Activated T-helper 9 cell treated with anti-CD3 and anti-CD28 coated beads, Interleukin-2, amount 50 U/mL, for 16 hours (primary cell): ENCODE results near the gene AKIRIN2.
A peak's percentile ranks its signal among the peaks of the same experiment; 100 is the strongest.

Experiments
- DNase-seq: peaks from one replicate; pipeline ENCODE4 v3.0.0-alpha.2; 2020; ENCODE audit warnings: low read depth

AKIRIN2 gene

DNA sequence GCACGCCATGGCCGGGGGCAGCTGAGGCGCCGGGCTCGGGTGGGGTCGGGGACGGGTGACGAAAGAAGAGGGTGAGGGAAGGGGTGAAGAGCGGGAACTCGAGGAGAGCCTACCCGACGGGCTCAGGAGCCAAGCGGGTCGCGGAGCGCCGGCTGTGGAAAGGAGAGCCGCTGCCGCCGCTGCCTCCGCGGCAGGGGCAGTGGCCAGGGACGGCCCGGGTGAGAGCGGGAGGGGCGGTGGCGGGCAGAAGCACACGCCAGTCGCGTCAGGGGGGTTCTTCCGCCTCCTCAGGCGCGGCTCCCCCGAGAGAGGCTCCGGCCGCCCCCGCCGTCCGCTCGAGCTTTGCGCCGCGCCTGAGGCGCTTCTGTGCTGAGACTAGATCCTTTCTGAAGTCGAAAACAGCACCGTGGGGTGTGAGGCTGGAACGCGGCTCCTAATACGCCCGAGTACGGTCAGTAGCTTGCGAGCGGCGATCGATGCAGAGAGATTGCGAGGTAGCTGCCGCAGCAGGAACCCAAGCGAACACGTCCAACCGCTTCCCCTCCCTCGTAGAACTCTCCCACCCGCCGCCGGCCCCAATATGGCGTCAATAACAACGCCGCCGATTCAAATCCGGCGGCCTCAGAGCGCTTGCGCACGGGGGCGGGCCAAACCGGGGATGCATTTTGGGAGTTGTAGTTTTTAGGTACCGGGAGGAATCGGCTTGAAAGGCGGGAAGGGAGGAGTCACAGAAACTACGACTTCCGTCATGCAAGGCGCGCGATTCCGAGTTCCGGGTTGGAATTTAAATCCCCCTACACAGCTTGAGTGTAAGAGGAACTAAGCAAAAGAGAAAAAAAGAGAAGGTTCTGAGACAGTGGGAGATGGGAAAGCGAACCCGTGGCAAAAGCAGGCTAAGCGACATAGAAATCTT is at the start of gene AKIRIN2:
TSS of gene AKIRIN2 (minus strand) at position 558 of the 913 bp plus-strand sequence. CDS start at position 9, 549 bp downstream.
- peak; percentile 94 for DNase-seq

DNA sequence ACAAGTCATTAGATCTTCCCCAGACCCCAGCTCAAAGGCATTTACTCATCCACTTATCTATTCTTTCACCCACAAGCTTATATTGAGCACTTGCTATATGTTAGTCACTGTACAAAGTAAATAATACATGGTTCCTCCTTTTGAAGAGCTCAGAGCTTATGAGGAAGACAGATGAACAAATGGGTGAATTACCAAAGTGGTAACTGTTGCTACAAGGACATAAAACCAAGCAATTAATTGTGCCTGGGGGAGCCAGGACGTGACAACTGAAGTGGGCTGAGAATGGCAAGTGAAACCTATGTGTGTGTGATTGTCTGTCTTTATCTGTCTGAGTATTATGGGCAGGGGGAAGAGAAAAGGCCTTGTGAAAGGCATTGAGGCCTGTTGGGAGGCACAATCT is 45.6 kb upstream of the AKIRIN2 start:
- DNase-seq, result no peak

DNA sequence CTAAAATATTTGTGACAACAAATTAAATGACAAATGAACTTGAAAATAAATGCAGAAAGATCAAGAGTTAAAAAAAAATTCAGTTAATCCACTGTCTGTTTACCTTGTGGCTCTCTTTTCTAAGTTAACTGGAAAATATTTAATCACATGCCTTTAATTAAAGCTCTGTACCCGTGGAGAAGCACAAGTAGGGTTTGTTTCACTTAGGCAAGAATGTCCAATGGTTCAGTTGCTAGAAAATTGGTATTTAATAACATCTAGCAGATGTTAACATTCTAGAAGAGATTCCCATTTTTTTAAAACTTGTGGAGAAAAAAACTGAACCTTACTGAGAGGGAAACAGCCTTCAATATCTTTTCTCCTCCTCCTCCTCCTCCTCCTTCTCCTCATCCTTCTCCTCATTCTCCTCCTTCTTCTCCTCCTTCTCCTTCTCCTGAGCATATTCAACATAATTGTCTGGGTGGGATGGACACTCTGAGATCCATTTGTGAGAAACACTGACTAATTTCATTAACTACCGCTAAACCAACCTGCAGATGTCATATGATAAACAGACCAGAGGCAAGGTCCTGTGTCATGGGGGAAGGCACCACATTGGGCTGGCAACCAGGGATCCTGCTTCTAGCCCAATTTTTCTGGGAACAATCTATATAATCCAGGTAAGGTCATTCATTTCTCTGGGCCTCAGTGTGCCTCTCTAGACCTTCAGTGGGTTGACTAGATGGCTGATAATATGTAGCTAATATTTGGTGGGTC is 44.1 kb upstream of the AKIRIN2 start:
- no peak for DNase-seq

DNA sequence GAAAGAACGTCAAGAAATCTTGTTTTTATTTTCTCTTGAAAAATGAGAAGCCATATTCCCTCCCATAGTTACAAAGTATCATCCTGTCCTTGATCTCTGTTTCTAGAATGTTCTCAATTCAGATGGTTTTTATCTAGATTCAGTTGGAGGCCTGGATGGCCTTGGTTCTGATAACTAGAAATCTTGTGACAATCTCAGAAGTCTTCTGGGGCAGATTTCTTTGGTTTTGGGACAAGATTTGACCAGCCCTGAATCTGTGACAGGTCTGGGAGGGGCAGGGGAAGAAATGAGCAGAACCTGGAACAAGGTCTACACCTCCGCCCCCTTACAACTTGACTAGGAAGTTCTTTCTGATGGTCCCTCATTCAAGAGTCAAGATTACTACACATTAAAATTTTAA is 41.4 kb upstream of the AKIRIN2 start:
- DNase-seq, result no peak

DNA sequence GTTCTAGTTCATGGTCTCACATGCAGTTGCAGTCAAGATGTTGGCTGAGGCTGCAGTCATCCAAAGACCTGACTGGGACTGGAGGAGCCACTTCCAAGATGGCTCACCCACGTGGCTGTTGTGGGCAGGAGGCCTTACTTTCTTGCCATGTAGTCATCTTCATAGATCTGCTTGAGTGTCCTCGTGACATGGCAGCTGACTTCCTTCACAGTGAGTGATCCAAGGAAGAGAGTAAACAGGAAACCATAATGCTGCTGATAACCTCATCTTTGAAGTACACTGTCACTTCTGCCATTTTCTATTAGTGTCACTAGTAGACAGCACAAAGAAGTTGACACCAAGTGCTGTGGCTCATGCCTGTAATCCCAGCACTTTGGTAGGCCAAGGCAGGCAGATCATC is 40.1 kb upstream of the AKIRIN2 start:
- DNase-seq, result peak; percentile 29

DNA sequence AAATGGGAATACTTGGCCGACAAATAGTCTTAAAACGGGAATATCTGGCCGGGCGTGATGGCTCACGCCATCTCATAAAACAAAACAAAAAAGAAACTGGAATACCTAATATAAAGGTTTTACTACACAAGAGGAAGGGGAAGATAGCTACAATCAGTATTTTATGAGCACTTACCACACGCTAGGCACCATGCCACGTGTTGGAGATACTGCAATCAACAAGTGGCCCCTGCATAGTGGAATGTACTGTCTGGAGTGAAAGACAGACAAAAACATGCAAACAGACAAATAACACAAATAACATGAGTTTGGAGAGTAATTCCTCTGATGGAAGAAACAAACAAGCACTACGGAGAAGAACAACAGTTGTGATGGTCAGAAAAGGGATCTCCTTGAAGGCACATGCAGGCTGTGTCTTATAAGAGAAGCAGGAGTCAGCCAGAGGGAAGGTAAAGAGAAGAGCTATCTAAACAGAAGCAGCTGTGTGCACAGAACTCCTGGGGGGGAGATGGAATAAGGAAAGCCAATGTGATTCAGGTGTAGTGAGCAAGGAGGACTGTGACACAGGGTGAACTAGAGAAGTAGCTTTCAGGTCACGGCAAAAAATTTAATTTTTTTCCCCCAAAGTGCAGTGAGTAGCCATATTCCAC is 39.1 kb upstream of the AKIRIN2 start:
- no peak for DNase-seq

DNA sequence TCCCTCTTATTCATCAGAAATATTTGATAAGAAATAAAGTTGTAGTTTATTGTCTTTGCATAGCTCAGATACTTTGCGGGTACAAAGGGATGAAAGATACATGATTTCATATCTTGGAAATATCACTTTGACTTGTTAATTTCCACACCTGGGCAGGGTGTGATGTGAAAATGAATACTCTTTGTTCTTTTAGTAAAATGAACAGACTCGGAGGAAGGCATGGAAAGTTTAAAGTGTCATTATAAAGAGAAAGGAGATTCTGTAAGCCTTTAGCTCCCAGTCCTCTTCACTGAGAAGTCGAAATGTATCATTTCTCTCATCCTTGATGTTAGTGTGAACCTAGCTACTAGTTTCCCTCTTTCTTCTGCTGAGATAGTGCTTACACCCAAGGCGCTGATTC is 36.7 kb upstream of the AKIRIN2 start:
- no peak for DNase-seq

DNA sequence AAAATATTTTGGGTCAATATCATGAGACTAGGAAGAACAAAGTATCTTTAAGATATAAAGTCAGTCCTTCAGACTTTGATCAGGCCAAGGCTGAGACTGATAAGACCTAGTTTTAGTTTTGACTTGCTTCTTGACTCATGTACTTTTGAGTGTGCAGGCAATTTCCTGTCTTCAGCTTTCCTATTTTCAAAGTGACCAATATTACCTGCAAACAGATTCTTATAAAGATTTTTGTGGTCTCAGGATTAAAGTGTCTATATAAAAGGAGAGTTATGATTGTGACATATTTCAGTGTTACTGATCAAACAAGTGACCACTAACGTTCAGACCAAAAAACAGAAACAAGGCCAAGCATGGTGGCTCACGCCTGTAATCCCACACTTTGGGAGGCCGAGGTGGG is 36.0 kb upstream of the AKIRIN2 start:
- DNase-seq, result no peak

DNA sequence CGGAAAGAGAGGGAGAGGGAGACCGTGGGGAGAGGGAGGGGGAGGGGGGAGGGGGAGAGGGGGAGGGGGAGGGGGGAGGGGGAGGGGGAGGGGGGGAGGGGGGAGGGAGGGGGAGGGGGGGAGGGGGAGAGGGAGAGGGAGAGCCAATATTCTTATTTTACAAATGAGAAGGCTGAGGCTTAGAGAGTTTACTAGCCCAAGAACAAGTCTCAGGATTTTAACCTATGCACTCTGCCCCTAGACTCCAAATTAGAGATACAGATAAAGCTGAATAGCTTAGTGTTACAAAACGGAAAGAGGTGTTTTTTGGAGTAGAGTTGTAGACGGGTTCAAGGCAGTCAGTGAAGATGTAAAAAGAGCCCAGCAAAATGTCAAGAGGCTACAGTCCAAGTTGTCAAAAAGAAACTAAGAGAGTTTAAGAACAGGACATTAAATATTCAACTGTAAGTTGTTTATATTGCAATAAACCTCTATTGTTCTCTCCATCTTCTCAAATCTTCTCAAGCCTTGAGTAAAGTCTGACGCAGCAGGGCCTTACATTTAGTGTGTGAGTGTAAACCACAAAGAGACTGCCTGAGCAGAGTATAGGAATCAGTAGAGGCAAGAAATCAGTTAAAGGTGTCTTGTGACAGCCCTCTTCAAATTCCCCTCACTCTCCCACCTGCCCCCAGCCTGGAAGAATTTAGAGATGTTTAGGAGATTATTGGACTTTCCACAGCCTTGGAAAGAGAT is 34.9 kb upstream of the AKIRIN2 start:
- no peak for DNase-seq

DNA sequence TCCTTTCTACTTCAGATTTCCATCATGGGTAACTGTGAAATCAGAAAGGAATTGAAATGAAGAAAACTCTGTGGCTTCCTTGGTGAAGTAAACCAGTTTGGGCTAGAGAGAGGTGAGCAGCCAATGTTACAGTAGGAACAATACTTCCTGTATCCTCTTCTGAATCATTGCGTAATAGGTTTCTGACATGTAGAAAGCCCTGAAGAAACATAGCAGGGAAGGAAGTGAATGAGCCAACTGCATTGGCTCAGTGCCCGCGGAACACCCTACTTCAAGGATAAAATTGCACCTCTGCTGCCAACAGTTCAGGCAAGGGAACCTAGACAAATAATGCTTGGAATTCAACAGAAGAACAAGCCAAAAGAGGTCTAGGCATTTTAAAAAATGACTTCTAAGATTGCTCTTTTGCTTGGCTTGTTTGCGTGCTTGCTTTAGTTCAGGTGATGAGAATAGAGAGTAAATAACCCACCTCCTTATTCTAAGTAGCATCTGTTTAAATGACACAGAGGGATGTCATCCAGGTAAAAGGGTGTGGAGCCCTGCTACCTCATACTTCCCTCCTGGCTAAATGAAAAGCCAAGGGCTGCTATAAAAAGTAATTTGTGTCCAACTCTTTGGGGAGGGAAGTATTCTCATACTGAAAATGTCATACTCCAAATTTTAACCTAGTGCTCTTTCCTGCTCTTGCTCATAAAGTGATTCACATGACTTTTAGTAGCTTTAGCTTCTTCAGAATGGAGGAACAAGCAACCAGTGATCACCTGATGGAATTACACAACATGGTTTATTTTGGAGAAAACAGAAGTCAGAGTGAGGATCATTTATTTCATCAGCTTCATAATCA is 30.0 kb upstream of the AKIRIN2 start:
- DNase-seq, result no peak

DNA sequence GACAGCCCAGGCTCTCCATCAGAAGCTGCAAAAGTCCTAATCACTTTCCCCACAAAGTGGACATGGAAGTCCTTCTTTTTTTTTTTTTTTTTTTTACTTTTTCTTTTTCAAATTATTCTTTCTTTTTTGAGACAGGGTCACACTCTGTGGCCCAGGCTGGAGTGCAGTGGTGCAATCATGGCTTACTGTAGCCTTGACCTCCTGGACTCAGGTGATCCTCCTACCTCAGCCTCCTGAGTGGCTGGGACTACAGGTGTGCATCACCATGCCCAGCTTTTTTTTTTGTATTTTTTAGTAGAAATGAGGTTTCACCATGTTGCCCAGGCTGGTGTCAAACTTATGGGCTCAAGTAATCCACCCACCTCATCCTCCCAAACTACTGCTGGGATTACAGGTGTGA is 29.0 kb upstream of the AKIRIN2 start:
- DNase-seq, result no peak

DNA sequence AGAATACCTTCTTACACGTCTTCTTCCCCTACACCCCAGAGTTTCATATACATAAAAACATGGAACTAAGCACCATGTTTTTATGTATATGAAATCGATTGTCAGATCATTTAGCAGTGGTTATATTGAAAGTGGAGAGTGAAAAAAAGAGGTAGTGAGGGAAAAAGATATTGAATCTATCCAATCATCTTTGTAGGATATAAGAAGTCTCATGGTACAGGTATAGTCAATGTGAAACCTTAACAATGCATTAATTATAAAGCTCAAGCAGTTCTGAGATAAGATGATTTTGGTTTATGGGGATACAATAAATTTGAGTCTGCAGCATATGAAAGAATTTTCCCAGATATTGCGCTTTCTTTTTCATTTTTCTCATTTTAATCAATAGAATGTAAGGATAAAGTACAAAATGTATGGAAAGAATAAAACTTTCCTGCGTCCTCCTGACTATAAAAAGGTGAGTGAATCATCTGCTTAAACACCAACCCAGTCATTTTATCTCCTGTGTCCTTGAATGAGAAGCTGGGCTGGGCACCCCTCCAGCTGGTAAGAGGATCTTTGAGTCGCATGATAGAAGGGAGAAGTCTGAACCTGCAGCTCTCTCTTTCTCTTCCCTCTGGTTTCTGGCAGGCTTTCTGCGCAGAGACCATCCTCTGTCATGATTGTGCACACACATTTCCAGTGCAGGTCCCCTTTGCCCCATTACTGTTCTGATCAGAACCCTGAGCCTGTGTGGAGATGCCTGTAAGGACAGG is 28.1 kb upstream of the AKIRIN2 start:
- DNase-seq, result no peak

DNA sequence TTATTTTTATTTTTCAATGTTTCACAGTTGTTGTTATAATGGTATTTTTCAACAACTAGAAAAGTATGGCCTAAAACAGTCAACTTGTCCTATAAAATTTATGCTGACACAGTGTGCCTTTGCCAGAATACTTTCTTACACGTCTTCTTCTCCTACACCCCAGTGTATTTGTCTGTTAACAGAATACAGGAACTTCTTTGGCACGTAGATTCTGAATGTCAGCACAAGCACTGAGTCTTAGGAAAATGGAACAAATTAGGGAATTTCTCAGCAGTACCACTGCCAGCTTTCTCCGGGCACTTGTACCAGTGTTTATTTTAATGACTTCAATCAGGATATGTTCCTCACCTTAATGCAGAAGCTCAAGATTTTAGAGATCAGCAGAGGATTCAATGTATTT is 26.7 kb upstream of the AKIRIN2 start:
- DNase-seq, result no peak

DNA sequence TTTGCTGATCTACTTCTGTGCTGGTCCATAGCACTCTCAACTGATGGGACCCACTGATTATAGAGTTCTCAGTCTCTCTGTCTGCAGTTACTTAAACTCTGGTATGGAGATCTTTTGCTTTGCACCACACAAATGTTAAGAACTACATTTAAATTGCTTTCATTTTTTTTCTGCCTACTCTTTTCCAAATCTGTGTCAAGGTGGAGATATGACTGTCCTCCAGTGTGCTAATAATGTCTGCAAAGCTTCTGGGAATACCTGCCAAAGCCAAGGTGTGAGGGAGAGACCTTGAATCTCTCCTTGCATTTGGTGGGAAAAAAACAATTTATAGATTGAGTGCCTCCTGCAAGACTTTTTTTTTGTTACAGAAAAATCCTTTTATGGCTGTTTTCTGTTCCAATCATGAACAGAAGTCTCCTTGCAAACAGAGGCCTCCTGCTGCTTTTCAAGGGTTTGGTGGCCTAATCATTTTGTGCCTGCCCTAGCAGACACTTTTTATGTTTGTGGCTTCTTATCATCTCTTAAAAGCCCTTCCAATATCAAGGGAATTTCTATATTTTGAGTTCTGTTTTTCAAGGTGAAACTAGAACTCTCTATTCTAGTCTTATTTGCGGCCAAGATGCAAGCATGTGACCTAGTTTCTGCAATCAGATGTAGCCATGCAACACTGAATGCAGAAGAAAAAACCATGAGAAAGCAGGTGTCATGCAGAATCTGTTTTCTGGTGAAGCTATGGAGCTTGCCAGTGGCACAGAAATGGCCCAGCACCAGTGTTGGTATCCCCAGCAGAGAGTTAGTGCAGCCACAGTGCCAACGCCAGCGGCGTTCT is 23.2 kb upstream of the AKIRIN2 start:
- no peak for DNase-seq

DNA sequence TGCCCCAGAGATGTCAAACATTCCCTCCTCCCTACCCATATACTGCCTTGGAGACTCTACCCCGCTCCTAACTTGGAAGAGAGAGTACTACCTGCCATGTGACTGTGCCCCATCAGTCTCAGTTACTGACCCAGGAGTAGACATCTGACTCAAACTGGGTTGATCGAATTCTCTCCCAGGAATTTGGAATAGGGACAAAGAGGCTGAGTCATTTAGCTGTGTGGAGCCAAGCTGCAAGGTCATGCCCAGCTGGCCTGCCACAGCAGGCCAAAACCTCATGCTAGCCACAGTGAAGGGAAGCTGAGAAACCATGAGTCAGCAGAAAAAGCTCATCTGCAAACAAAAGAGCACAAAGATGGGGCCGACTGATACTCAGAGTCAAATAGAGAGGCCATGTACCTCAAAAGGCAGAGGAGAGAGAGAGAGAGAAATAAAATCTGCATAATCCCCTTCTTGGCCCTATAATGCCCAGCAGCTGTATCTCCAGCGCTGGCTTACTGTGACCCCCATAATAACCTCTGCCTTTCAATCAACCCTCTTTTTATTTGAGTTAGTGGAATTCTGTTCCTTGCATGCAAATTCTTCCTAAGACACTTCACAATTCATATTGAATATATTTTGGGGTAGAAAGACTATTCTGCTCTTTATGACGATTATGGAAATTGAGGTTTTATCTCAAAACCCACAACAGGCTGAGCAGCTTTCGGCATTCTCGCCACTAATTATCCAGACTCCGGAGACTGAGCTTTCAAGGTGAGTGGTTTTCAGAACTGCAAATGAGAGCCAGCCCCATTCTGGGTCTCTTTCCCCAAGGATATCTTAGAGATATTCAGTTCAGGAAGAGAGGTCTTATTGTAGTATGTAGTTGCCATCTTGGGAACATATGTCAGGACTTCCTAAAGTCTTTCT is 21.4 kb upstream of the AKIRIN2 start:
- DNase-seq, result no peak

DNA sequence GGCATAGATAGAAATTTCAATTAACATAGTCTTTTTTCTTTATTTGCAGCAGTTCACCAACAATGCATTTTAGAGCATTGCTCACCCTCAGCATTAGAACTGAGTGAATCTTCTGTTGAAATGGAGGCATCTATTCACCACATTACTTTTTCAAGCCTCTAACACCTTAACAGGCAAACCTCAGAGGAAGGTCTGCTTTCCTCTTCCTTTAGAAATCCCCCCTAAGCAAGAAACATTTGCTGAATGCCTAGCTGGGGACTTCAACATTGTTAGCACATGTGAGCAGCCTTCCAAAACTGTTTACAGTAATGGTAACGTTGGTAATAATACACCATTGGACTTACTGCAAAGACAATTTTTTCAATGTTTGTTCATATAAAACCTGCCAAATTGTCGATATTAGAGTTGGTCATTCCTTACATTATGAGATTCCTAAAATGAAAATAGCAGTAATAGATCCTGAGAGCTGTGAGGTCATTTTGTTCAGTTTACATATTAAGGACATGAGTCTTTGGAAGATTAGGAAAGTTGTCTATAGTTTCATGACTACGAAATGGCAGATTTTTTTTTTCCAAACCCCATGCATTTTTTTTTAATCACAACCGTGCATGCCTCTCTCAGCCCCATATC is 20.6 kb upstream of the AKIRIN2 start:
- no peak for DNase-seq

DNA sequence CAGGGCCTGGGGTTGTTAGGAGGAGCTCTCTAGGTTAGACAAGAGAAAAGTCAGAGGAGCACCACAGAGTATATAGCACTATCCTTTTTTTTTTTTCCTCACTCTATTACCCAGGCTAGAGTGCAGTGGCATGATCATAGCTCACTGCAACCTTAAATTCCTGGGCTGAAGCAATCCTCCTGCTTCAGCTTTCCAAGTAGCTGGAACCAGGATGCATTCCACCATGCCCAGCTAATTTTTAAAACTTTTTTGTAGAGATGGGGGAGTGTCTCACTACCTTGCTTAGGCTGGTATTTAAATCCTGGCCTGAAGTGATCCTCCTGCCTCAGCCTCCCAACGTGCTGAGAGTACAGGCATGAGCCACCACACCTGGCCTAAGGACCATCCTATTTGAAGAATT is 19.3 kb upstream of the AKIRIN2 start:
- no peak for DNase-seq
